H9 (cell line): Measurements from ENCODE around the gene MCRIP1. TPM values are rescaled to one million over a fixed set of nuclear protein-coding genes. Genes with fewer than 3 reads are reported as not detected.

Experiments used
- DNase-seq: peaks from one replicate; pipeline ENCODE4 v3.0.0-alpha.2; 2017
- H2AFZ ChIP-seq: one replicate; pipeline ENCODE4 v1.6.1; 2013; ENCODE audit warnings: mild to moderate bottlenecking, low read length, control low read depth, moderate library complexity
- H2AK5ac ChIP-seq: 2 replicates; pipeline ENCODE4 v1.6.1; 2013; ENCODE audit warnings: low read length, control low read depth, mixed read lengths; ENCODE audit not compliant: insufficient read length
- H2BK120ac ChIP-seq: one replicate; pipeline ENCODE4 v1.6.1; 2013; ENCODE audit warnings: low read depth, mild to moderate bottlenecking, low read length, control low read depth, inconsistent platforms; ENCODE audit not compliant: poor library complexity, severe bottlenecking
- H2BK12ac ChIP-seq: 2 replicates; pipeline ENCODE4 v1.6.1; 2013; ENCODE audit warnings: low read length, control low read depth, mixed read lengths, low read depth; ENCODE audit not compliant: insufficient read length
- H2BK15ac ChIP-seq: 2 replicates; pipeline ENCODE4 v1.6.1; 2013; ENCODE audit warnings: low read depth, low read length, control low read depth
- H2BK20ac ChIP-seq: one replicate; pipeline ENCODE4 v1.6.1; 2013; ENCODE audit warnings: low read depth, mild to moderate bottlenecking, low read length, control low read depth, inconsistent platforms; ENCODE audit not compliant: poor library complexity, severe bottlenecking
- H2BK5ac ChIP-seq: 2 replicates; pipeline ENCODE4 v1.6.1; 2013; ENCODE audit warnings: low read length, control low read depth, mixed read lengths; ENCODE audit not compliant: insufficient read length
- H3K14ac ChIP-seq: 2 replicates; pipeline ENCODE4 v1.6.1; 2013; ENCODE audit warnings: low read length, control low read depth; ENCODE audit not compliant: insufficient read depth
- H3K18ac ChIP-seq: 2 replicates; pipeline ENCODE4 v1.6.1; 2013; ENCODE audit warnings: low read depth, mild to moderate bottlenecking, mixed read lengths, low read length, control low read depth; ENCODE audit not compliant: insufficient read length
- H3K23ac ChIP-seq: 2 replicates; pipeline ENCODE4 v1.6.1; 2013; ENCODE audit warnings: low read length, control low read depth, mixed read lengths, low read depth; ENCODE audit not compliant: insufficient read length
- H3K23me2 ChIP-seq: 2 replicates; pipeline ENCODE4 v1.6.1; 2013; ENCODE audit warnings: low read depth, mild to moderate bottlenecking, mixed read lengths, low read length, control low read depth; ENCODE audit not compliant: insufficient read length, poor library complexity, severe bottlenecking
- H3K27ac ChIP-seq: 2 replicates; pipeline ENCODE4 v1.5.1; 2013; ENCODE audit warnings: low read length, control low read depth, mixed read lengths, low read depth; ENCODE audit not compliant: insufficient read length
- H3K27me3 ChIP-seq: 2 replicates; pipeline ENCODE4 v1.6.1; 2013; ENCODE audit warnings: low read length, control low read depth, inconsistent platforms; ENCODE audit not compliant: insufficient read depth
- H3K4ac ChIP-seq: 2 replicates; pipeline ENCODE4 v1.6.1; 2013; ENCODE audit warnings: low read depth, mild to moderate bottlenecking, control low read depth, inconsistent platforms, low read length, moderate library complexity
- H3K4me1 ChIP-seq: 2 replicates; pipeline ENCODE4 v1.6.1; 2013; ENCODE audit warnings: low read length, control low read depth, inconsistent platforms; ENCODE audit not compliant: insufficient read depth
- H3K4me2 ChIP-seq: 2 replicates; pipeline ENCODE4 v1.6.1; 2013; ENCODE audit warnings: low read length, control low read depth, mixed read lengths; ENCODE audit not compliant: insufficient read length, insufficient read depth
- H3K56ac ChIP-seq: 2 replicates; pipeline ENCODE4 v1.6.1; 2013; ENCODE audit warnings: low read depth, mild to moderate bottlenecking, mixed read lengths, low read length, control low read depth; ENCODE audit not compliant: insufficient read length
- H3K79me1 ChIP-seq: 2 replicates; pipeline ENCODE4 v1.6.1; 2013; ENCODE audit warnings: low read depth, mild to moderate bottlenecking, moderate library complexity, low read length, control low read depth, inconsistent platforms; ENCODE audit not compliant: insufficient read depth, poor library complexity, severe bottlenecking
- H3K79me2 ChIP-seq: 2 replicates; pipeline ENCODE4 v1.6.1; 2013; ENCODE audit warnings: low read length, control low read depth, inconsistent platforms; ENCODE audit not compliant: insufficient read depth
- H3K9ac ChIP-seq: 2 replicates; pipeline ENCODE4 v1.6.1; 2013; ENCODE audit warnings: low read length, control low read depth, mixed read lengths; ENCODE audit not compliant: insufficient read length; ENCODE audit errors: extremely low read depth
- H3K9me3 ChIP-seq: one replicate; pipeline ENCODE4 v1.6.1; 2013; ENCODE audit warnings: low read depth, low read length, inconsistent platforms; ENCODE audit not compliant: control insufficient read depth
- H3T11ph ChIP-seq: one replicate; pipeline ENCODE4 v1.6.1; 2013; ENCODE audit warnings: mild to moderate bottlenecking, low read length, control low read depth, inconsistent platforms
- H4K20me1 ChIP-seq: one replicate; pipeline ENCODE4 v1.6.1; 2013; ENCODE audit not compliant: control insufficient read depth, insufficient read length, insufficient read depth
- H4K5ac ChIP-seq: 2 replicates; pipeline ENCODE4 v1.6.1; 2013; ENCODE audit warnings: low read depth, mild to moderate bottlenecking, mixed read lengths, low read length, control low read depth; ENCODE audit not compliant: insufficient read length
- H4K8ac ChIP-seq: replicated peaks from 2 replicates; pipeline ENCODE4 v1.6.1; 2013; ENCODE audit warnings: low read length, control low read depth, mixed read lengths, low read depth; ENCODE audit not compliant: insufficient read length
- H4K91ac ChIP-seq: 2 replicates; pipeline ENCODE4 v1.6.1; 2013; ENCODE audit warnings: low read depth, mild to moderate bottlenecking, moderate library complexity, mixed read lengths, low read length, control low read depth; ENCODE audit not compliant: insufficient read length
- H3K27ac Mint-ChIP-seq, 3 experiments: 2 replicates in 2 of 3; 3 replicates in 1 of 3; pipeline ENCODE4 v1.8.0; 2020 to 2021; ENCODE audit warnings: mixed read lengths in 3 of 3, mild to moderate bottlenecking in 1 of 3, moderate library complexity in 1 of 3
- H3K27me3 Mint-ChIP-seq: 2 replicates; pipeline ENCODE4 v1.8.0; 2021; ENCODE audit warnings: low read depth, mild to moderate bottlenecking, moderate library complexity, mixed read lengths
- H3K36me3 Mint-ChIP-seq, 3 experiments: 2 replicates in 2 of 3; 3 replicates in 1 of 3; pipeline ENCODE4 v1.8.0; 2020 to 2021; ENCODE audit warnings: low read depth in 3 of 3, mixed read lengths in 3 of 3; ENCODE audit not compliant: insufficient read depth in 1 of 3
- H3K4me1 Mint-ChIP-seq, 2 experiments: 2 replicates each; pipeline ENCODE4 v1.8.0; 2020; ENCODE audit warnings: mixed read lengths in 2 of 2
- H3K4me3 Mint-ChIP-seq, 2 experiments: 2 replicates in 1 of 2; 3 replicates in 1 of 2; pipeline ENCODE4 v1.8.0; 2020 to 2021; ENCODE audit warnings: mild to moderate bottlenecking in 2 of 2, mixed read lengths in 2 of 2, moderate library complexity in 1 of 2
- H3K9me3 Mint-ChIP-seq, 2 experiments: 2 replicates in 1 of 2; 3 replicates in 1 of 2; pipeline ENCODE4 v1.8.0; 2020; ENCODE audit warnings: mild to moderate bottlenecking in 2 of 2, mixed read lengths in 2 of 2, moderate library complexity in 1 of 2
- CTCF ChIP-seq: fragments of 200-600 bp; sonication (generic); conservative IDR thresholded peaks from 3 replicates; pipeline ENCODE4 v1.8.0; 2021; ENCODE audit warnings: antibody characterized with exemption, mild to moderate bottlenecking
- WGBS: extraction: QIAGEN DNeasy Blood & Tissue Kit; methylation state at CpG from one replicate; pipeline ENCODE4 v1.1.7; 2013; ENCODE audit warnings: missing lambda C conversion rate, low lambda C conversion rate, mixed read lengths; ENCODE audit not compliant: insufficient read length; ENCODE audit errors: extremely low coverage; 5-methylcytosine and 5-hydroxymethylcytosine counted together
- total RNA-seq: library from RNA; stranded (reverse); gene quantifications from 2 replicates; pipeline ENCODE4 v1.2.1, GENCODE V29; 2021

Gene MCRIP1
- total RNA-seq, 1 experiment from 2014 or later, result 118 TPM

- WGBS, result no CpG with 5 or more reads among the region's 11 CpGs
- Histone ChIP-seq H2BK15ac (no peak overlapping the region), H2BK5ac (no peak overlapping the region), H3T11ph (no peak overlapping the region), H3K9me3 (no peaks in the 10 kb centered on the region), H3K9ac (no peak overlapping the region), H3K23ac (no peak overlapping the region), H2BK20ac (no peak overlapping the region), H3K27ac (no peak overlapping the region), H2BK120ac (no peak overlapping the region), H3K4ac (no peak overlapping the region), H4K20me1 (no peaks in the 10 kb centered on the region), H3K4me2 (no peak overlapping the region), H3K79me1 (no peaks in the 10 kb centered on the region), H2AFZ (no peak overlapping the region), H3K4me1 (no peaks in the 10 kb centered on the region), H3K27me3 (no peaks in the 10 kb centered on the region), H4K91ac (no peak overlapping the region), H3K14ac (no peak overlapping the region), H3K56ac (no peak overlapping the region), H3K23me2 (no peaks in the 10 kb centered on the region), H2AK5ac (no peak overlapping the region), H4K8ac (no peak overlapping the region), H3K79me2 (peaks cover 2% of the 10 kb centered on the region; the same call in 1 of the 2 replicates), H4K5ac (no peak overlapping the region), H3K18ac (no peak overlapping the region), H2BK12ac (no peak overlapping the region)
- peaks cover 5 to 6% of the 10 kb centered on the region in 2 experiments; a peak in 3 of 4 replicates for H3K4me1 Mint-ChIP-seq
- no peak overlapping the region for H3K4me3 Mint-ChIP-seq
- DNase-seq, result no peak
- peaks cover 17 to 46% (median 38%) of the 10 kb centered on the region in 3 experiments; a peak in 6 of 7 replicates for H3K36me3 Mint-ChIP-seq
- TF ChIP-seq CTCF, result no peak
- H3K27ac Mint-ChIP-seq, result 0 out of 7 replicates have a peak overlapping the region, but pooled peaks of 1 of the 3 experiments have one; percentile 34
- no peaks in the 10 kb centered on the region for H3K9me3 Mint-ChIP-seq
- H3K27me3 Mint-ChIP-seq, result no peaks in the 10 kb centered on the region
Measured at GRCh38 chr17:81842378-81842724, 9.3 kb upstream of the MCRIP1 start.
